DMS114 treated with DMSO at 0.1 percent for 48 hours (cell line): Measurements from ENCODE around the gene MLC1.

Experiments
- DNase-seq: peaks from one replicate; lab custom pipeline; 2025; ENCODE audit not compliant: unreplicated experiment; lab: John Stamatoyannopoulos, UW

MLC1 gene

GRCh38 chr22:50058906-50059880, 26.0 kb downstream of the MLC1 start:
- no peak for DNase-seq

- no peak for DNase-seq
These were observed 26.9 kb downstream of the MLC1 start, which contains the start of gene TTLL8 for GRCh38 chr22:50058061-50058905. Gene TTLL8 (minus strand): TSS chr22:50058298.

- no peak for DNase-seq
These were observed 27.8 kb downstream of the MLC1 start for GRCh38 chr22:50057278-50058060.

GRCh38 chr22:50056214-50056972, 28.8 kb downstream of the MLC1 start:
- DNase-seq = no peak

GRCh38 chr22:50053861-50054260, 31.4 kb downstream of the MLC1 start:
- no peak for DNase-seq

- DNase-seq = no peak
These were observed 33.3 kb downstream of the MLC1 start for GRCh38 chr22:50051930-50052329.

GRCh38 chr22:50049299-50050195, 35.7 kb downstream of the MLC1 start:
- no peak for DNase-seq

GRCh38 chr22:50048836-50049235, 36.4 kb downstream of the MLC1 start:
- no peak for DNase-seq

GRCh38 chr22:50048061-50048765, 37.0 kb downstream of the MLC1 start:
- DNase-seq = no peak

GRCh38 chr22:50047346-50047745, 37.9 kb downstream of the MLC1 start:
- no peak for DNase-seq

- no peak for DNase-seq
These were observed 38.6 kb downstream of the MLC1 start for GRCh38 chr22:50046481-50047245.

- DNase-seq = no peak
These were observed 39.2 kb downstream of the MLC1 start for GRCh38 chr22:50046019-50046415.

GRCh38 chr22:50045211-50046018, 39.8 kb downstream of the MLC1 start:
- no peak for DNase-seq

GRCh38 chr22:50044485-50045118, 40.6 kb downstream of the MLC1 start:
- DNase-seq = no peak

GRCh38 chr22:50041361-50042065, 43.7 kb downstream of the MLC1 start:
- DNase-seq = no peak

- no peak for DNase-seq
These were observed 44.5 kb downstream of the MLC1 start for GRCh38 chr22:50040717-50041116.
